Kidney (tissue), 14 donors: ENCODE results near the gene RBAK. TPM values are rescaled to one million over a fixed set of nuclear protein-coding genes. Genes with fewer than 3 reads are reported as not detected.

Experiments
- DNase-seq, 5 donors: peaks; one replicate each; pipeline ENCODE4 v3.0.0-alpha.2; 2013 to 2020
- FAIRE-seq: peaks from 2 replicates; lab custom pipeline; 2012; peaks lifted over from hg19 to GRCh38; lab: Jason Lieb, UNC
- H3K27ac ChIP-seq, 2 donors: one replicate each; pipeline ENCODE4 v1.7.0; 2013; ENCODE audit warnings: low read depth in 2 of 2, low read length in 2 of 2, inconsistent platforms in 1 of 2
- H3K27me3 ChIP-seq: one replicate; pipeline ENCODE4 v1.7.1; 2013; ENCODE audit warnings: low read length, inconsistent platforms; ENCODE audit not compliant: control insufficient read depth, insufficient read depth
- H3K36me3 ChIP-seq, 3 donors: one replicate each; pipeline versions ENCODE4 v1.7.0 to v1.7.1; 2013; ENCODE audit warnings: low read length in 3 of 3, control low read depth in 1 of 3, inconsistent platforms in 1 of 3; ENCODE audit not compliant: insufficient read depth in 3 of 3, control insufficient read depth in 2 of 3
- H3K4me1 ChIP-seq, 3 donors: one replicate each; pipeline versions ENCODE4 v1.7.0 to v1.7.1; 2013; ENCODE audit warnings: low read length in 3 of 3, inconsistent platforms in 1 of 3, low read depth in 1 of 3; ENCODE audit not compliant: control insufficient read depth in 2 of 3, insufficient read depth in 2 of 3
- H3K4me3 ChIP-seq, 3 donors: one replicate each; pipeline versions ENCODE4 v1.7.0 to v1.8.1; 2013; ENCODE audit warnings: low read length in 3 of 3, control low read depth in 1 of 3, inconsistent platforms in 1 of 3
- H3K9ac ChIP-seq, 3 donors: one replicate each; pipeline versions ENCODE4 v1.7.0 to v1.7.1; 2013; ENCODE audit warnings: low read length in 3 of 3, control low read depth in 1 of 3, inconsistent platforms in 1 of 3
- H3K9me3 ChIP-seq, 3 donors: one replicate each; pipeline versions ENCODE4 v1.7.0 to v1.7.1; 2013; ENCODE audit warnings: low read length in 3 of 3, control low read depth in 1 of 3, inconsistent platforms in 1 of 3; ENCODE audit not compliant: control insufficient read depth in 2 of 3, insufficient read depth in 1 of 3
- CTCF ChIP-seq: IDR thresholded peaks from 3 replicates; pipeline ENCODE4 v1.5.1; 2012; ENCODE audit warnings: mild to moderate bottlenecking, moderate library complexity, borderline replicate concordance; ENCODE audit not compliant: insufficient read depth; ENCODE audit errors: extremely low read depth
- intact Hi-C: fragments of 100-400 bp; cut with DNase I; formaldehyde crosslinking; loops from one replicate; pipeline ENCODE4 v1.11.1; 2022
- polyA plus RNA-seq: library from polyadenylated mRNA; stranded (reverse); fragments of 350-450 nt; fragmentation: Illumina TruSeq; extraction: RNeasy Lipid Tissue Mini Kit (QIAGEN cat#74804); gene quantifications from one replicate; pipeline ENCODE4 v1.2.3, GENCODE V29; 2014; ENCODE audit warnings: low read depth, low replicate concordance; ENCODE audit not compliant: insufficient read depth
- total RNA-seq: library from RNA; stranded (reverse); fragmentation: NEBNext Ultra II Directional; extraction: Animal tissue kit (Norgen Biotek cat#: 25700); gene quantifications from one replicate; pipeline ENCODE4 v1.2.1, GENCODE V29; 2021
- donor health status: control.
- donor health status: control.
- donor health status: control.
- donor health status: control.
- donor health status: control.
- donor health status: DM: yes; HTN: yes; CAD: no.
- donor health status: Normal renal cell carcinoma (clear cell type).

The RBAK gene
- total and polyA plus RNA-seq, 2 donors from 2014 or later = 3.2 to 14.1 TPM

- Histone ChIP-seq H3K27ac (no peak overlapping the region), H3K9ac (no peak overlapping the region), H3K27me3 (no peaks in the 10 kb centered on the region), H3K9me3 (no peaks in the 10 kb centered on the region), H3K4me1 (no peaks in the 10 kb centered on the region), H3K36me3 (peaks cover 0 to 11% (median 9%) of the 10 kb centered on the region in 3 donors), H3K4me3 (no peak overlapping the region)
- TF ChIP-seq CTCF = no peak
- DNase-seq = no peak
- intact Hi-C loops = no loop called here
- FAIRE-seq = no peak
Measured at GRCh38 chr7:4998244-4998643, 47.4 kb upstream of the RBAK start.

- Histone ChIP-seq H3K4me1 (no peaks in the 10 kb centered on the region), H3K9ac (no peak overlapping the region), H3K27me3 (no peaks in the 10 kb centered on the region), H3K27ac (no peak overlapping the region), H3K9me3 (no peaks in the 10 kb centered on the region), H3K4me3 (no peak overlapping the region), H3K36me3 (peaks cover 0 to 11% (median 9%) of the 10 kb centered on the region in 3 donors)
- FAIRE-seq (no peak), DNase-seq (no peak)
- intact Hi-C loops = no loop called here
- no peak for TF ChIP-seq CTCF
Measured at GRCh38 chr7:4998910-4999309, 46.8 kb upstream of the RBAK start.

- no peaks in the 10 kb centered on the region for H3K9me3 ChIP-seq
- DNase-seq = no peak
- no peak for TF ChIP-seq CTCF
- H3K36me3 ChIP-seq = peaks cover 0 to 9% (median 8%) of the 10 kb centered on the region in 3 donors
- H3K27me3 ChIP-seq = no peaks in the 10 kb centered on the region
- intact Hi-C loops = no loop called here
- H3K4me1 ChIP-seq = no peaks in the 10 kb centered on the region
- no peak for FAIRE-seq
- no peak overlapping the region for H3K27ac ChIP-seq
- H3K4me3 ChIP-seq = no peak overlapping the region
- no peak overlapping the region for H3K9ac ChIP-seq
Measured at GRCh38 chr7:4999369-4999950, 46.2 kb upstream of the RBAK start.

DNA sequence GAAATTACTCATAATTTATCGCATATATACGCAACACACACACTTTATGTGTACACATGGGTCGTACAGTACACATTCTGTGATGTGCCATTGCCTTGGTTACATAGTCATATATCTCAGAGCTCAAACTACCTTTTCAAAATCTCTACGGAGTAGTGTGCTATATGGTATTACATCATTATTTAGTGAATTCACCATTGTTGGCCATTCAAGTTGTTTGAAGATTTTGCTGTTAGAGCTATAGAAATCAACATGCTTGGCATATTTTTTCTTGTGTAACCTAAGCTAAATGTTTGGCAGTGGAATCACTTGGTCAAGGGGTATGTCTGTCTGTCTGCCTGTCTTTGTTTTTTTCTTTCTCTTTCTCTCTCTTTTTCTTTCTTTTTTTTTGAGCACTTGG lies 44.7 kb upstream of the RBAK start:
- no peak overlapping the region for H3K4me3 ChIP-seq
- intact Hi-C loops = no loop called here
- no peak overlapping the region for H3K27ac ChIP-seq
- H3K36me3 ChIP-seq = peaks cover 0 to 4% (median 0%) of the 10 kb centered on the region in 3 donors
- no peak overlapping the region for H3K9ac ChIP-seq
- no peaks in the 10 kb centered on the region for H3K4me1 ChIP-seq
- FAIRE-seq (no peak), DNase-seq (no peak)
- TF ChIP-seq CTCF = no peak
- H3K27me3 ChIP-seq = no peaks in the 10 kb centered on the region
- H3K9me3 ChIP-seq = no peaks in the 10 kb centered on the region
